Measurements from ENCODE around the gene SLC49A4.

SLC49A4 gene

DNA sequence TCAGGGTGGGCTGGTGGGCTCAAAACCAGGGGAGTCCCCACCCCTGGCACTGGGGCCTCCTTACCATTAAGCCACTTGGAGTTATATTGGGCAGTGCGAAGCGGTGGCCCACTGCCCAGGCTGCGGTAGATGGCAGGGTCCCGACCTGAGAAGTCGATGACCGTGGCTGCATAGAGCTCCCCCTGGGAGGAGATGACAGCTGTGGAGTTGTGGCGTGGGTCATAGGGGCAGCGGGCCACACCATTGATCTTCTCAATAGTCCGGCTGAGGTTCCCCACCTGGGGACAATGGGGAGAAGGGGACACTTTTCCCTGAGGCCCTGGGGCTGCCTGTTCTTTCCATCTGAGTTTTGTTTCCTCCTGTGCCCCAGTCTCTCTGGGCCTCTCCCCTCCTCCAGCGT, 132.9 kb downstream of the SLC49A4 start:
- TF ChIP-seq POLR2AphosphoS5 (IDR thresholded peaks at IDR 0.05; ENCODE audit: low read depth, low read length) (no peak), FOXP2 (optimal IDR thresholded peaks at IDR 0.05; ENCODE audit: borderline replicate concordance, extremely low read depth, extremely low read length, insufficient read depth) (no peak), SIN3A (IDR thresholded peaks at IDR 0.05; ENCODE audit: borderline replicate concordance, insufficient read depth, low read length) (no peak), TAF1 (IDR thresholded peaks at IDR 0.05; ENCODE audit: borderline replicate concordance, insufficient read depth, low read length) (no peak)
- TF ChIP-seq, protein P1, sequence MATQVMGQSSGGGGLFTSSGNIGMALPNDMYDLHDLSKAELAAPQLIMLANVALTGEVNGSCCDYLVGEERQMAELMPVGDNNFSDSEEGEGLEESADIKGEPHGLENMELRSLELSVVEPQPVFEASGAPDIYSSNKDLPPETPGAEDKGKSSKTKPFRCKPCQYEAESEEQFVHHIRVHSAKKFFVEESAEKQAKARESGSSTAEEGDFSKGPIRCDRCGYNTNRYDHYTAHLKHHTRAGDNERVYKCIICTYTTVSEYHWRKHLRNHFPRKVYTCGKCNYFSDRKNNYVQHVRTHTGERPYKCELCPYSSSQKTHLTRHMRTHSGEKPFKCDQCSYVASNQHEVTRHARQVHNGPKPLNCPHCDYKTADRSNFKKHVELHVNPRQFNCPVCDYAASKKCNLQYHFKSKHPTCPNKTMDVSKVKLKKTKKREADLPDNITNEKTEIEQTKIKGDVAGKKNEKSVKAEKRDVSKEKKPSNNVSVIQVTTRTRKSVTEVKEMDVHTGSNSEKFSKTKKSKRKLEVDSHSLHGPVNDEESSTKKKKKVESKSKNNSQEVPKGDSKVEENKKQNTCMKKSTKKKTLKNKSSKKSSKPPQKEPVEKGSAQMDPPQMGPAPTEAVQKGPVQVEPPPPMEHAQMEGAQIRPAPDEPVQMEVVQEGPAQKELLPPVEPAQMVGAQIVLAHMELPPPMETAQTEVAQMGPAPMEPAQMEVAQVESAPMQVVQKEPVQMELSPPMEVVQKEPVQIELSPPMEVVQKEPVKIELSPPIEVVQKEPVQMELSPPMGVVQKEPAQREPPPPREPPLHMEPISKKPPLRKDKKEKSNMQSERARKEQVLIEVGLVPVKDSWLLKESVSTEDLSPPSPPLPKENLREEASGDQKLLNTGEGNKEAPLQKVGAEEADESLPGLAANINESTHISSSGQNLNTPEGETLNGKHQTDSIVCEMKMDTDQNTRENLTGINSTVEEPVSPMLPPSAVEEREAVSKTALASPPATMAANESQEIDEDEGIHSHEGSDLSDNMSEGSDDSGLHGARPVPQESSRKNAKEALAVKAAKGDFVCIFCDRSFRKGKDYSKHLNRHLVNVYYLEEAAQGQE (IDR thresholded peaks at IDR 0.05; ENCODE audit: insufficient read depth in 1 of 2, low read depth in 2 of 2, low read length in 2 of 2), result no peak

DNA sequence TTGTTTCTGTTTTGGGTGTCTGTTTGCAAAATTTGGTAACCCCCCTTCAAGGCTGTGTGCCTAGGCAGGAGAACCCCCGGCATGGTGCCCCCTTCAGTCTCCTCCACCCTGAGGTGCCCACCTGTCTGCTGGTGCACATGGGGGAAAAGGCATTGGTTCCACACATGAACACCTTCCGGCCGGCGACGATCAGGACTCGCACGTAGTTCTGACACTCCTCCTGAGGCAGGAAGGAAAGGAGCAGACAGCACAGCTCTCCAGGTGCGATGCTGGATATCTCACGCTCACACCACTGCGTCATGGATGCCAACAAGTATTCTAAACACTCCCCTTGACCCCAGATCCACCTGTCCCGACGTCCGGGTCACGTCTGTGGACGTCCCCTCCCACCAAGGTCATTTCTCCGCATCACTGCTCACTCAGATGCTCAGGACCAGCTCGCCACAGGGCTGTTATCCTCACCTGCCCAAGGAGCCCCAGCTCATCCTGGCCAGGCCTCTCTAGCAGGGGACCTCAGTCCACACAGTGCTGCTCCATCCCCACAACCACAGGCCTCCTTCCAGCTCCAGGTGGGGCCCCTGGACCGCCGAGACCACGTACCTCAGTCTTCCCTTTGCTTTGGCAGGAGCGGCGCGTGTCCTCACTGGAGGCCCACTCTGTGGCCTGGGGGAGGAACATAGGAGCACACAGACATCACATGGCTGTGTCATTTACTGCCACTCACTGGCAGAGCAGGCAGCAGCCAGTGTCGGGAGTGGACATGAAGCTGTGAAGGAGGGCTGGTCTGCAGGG, 133.7 kb downstream of the SLC49A4 start:
- TF ChIP-seq, protein P1 (IDR thresholded peaks at IDR 0.05; ENCODE audit: insufficient read depth in 1 of 2, low read depth in 2 of 2, low read length in 2 of 2), result no peak
- TF ChIP-seq FOXP2 (optimal IDR thresholded peaks at IDR 0.05; ENCODE audit: borderline replicate concordance, extremely low read depth, extremely low read length, insufficient read depth) (no peak), POLR2AphosphoS5 (IDR thresholded peaks at IDR 0.05; ENCODE audit: low read depth, low read length) (no peak), TAF1 (IDR thresholded peaks at IDR 0.05; ENCODE audit: borderline replicate concordance, insufficient read depth, low read length) (no peak), SIN3A (IDR thresholded peaks at IDR 0.05; ENCODE audit: borderline replicate concordance, insufficient read depth, low read length) (no peak)

DNA sequence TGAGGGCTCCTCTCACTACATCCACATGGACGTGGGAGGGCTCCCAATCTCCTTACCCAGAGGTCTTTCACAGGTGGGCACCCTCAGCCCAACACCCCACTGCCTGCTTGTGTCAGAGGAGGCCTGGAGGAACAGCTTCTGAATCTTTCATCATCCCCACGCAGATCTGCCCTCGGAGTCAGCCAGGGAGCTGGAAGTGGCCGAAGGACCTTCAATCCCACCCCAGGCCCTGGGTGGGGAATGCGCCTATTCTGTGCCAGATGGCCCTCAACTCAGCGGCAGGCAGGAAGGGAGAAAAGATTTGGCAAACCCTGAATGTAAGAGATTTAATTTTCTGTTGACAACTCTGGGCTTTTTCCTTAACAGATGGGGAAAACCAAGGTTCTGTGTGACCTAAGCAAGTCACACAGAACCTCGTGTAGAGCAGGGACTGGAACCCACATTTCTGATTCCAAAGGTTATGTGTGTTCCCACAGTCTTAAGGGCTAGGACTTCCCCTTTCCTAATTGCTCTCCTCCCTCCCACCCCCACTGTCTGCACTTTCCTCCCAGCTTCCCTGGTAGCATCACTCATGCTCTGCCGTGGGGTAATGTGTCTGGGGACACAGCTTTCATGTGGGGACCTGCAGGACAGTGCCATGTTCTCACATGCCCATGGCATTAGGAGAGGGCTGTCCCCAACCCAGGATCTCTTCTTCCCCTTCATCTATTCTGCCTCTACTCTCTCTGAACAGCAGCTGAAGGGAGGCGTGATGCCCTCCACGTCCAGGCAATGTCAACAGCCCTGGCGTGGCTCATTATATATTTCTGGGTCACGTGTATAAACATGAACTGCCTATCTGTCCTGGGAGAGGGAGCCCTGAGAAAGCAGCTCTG, 134.6 kb downstream of the SLC49A4 start:
- TF ChIP-seq FOXP2 (optimal IDR thresholded peaks at IDR 0.05; ENCODE audit: borderline replicate concordance, extremely low read depth, extremely low read length, insufficient read depth) (no peak), SIN3A (IDR thresholded peaks at IDR 0.05; ENCODE audit: borderline replicate concordance, insufficient read depth, low read length) (no peak)
- TF ChIP-seq, protein P1 (IDR thresholded peaks at IDR 0.05; ENCODE audit: insufficient read depth in 1 of 2, low read depth in 2 of 2, low read length in 2 of 2), result no peak

DNA sequence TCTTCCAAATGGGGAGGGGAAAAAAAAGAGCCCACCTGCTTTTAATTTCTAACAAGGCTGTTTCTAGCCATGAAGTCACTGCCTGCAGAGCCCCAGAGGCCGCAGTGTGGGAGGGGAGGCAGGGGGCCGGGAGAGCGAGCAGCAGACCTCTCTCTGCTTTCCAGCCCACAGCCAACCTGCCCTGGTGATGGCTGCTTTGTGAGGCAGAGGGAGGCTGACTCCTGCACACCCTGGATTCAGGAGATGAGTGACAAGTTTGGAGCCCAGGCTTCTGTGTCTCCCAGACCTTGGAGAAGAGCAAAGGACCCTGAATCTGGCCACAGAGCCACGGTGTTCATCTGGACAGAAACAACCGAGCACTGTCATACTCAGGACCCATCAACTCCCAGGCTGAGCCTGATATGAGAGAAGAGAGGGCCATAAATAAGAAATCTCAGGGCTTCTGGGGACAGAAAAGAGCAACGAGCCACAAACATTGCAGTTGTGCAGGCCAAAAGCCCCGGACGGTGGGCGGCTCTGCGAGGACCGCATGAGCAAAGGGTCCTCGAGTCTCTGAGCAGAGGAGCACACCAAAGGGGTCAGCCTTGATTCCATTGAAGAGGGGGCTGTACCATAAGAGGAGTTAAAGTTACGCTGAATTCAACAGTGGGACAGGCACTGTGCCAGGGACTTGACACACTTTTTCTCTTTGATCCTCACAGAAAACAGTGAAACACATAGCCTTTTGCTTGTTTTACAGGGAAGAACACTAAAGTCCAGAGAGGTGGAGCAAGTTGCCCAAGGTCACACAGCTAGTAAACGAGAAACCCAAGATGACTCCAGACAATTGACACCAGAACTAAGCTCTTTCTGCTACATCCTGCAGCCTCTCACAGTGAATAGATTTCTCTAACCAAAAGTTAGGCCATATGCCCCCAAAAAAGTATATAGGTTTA, 135.5 kb downstream of the SLC49A4 start:
- no peak for TF ChIP-seq POLR2AphosphoS5 (IDR thresholded peaks at IDR 0.05; ENCODE audit: low read depth, low read length)
- TF ChIP-seq SIN3A (IDR thresholded peaks at IDR 0.05; ENCODE audit: borderline replicate concordance, insufficient read depth, low read length), result no peak
- TF ChIP-seq, protein P1 (IDR thresholded peaks at IDR 0.05; ENCODE audit: insufficient read depth in 1 of 2, low read depth in 2 of 2, low read length in 2 of 2), result no peak
